Neural cell (in vitro differentiated cells): Measurements from ENCODE around the gene PPL.

Source experiments
- CTCF ChIP-seq: fragments of 450-650 bp; IDR thresholded peaks from 2 replicates; pipeline ENCODE4 v1.5.1; 2014; ENCODE audit warnings: antibody characterized with exemption, mild to moderate bottlenecking, moderate library complexity; ENCODE audit not compliant: poor library complexity, severe bottlenecking
- EP300 ChIP-seq: fragments of 450-650 bp; conservative IDR thresholded peaks from 2 replicates; pipeline ENCODE4 v1.6.1; 2014; ENCODE audit warnings: antibody characterized with exemption, mild to moderate bottlenecking, moderate library complexity; ENCODE audit not compliant: poor library complexity, severe bottlenecking
- RAD21 ChIP-seq: fragments of 450-650 bp; conservative IDR thresholded peaks from 2 replicates; pipeline ENCODE4 v1.6.1; 2014; ENCODE audit warnings: antibody characterized with exemption, mild to moderate bottlenecking, moderate library complexity
- REST ChIP-seq: IDR thresholded peaks from 2 replicates; pipeline ENCODE4 v1.6.1; 2012; ENCODE audit warnings: borderline replicate concordance
- SMC3 ChIP-seq: fragments of 450-650 bp; conservative IDR thresholded peaks from 2 replicates; pipeline ENCODE4 v1.6.1; 2014; ENCODE audit warnings: antibody characterized with exemption, mild to moderate bottlenecking, moderate library complexity; ENCODE audit not compliant: poor library complexity

DNA sequence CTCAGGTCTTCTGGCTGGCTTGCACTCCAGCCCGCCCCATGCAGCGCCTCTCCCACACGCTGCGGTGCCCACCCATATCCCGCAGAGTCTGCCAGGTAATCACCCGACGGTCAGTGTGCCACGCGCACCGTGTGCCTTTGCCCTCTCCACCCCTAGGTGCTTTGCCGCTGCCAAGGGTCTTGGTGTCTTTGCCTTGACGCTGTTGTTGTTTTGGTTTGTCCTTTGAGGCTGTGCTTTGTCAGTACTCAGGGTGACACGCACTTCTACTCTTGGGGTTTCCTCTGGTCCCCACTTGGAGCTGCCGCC lies 59.6 kb downstream of the PPL start:
- no peak for TF ChIP-seq EP300
- TF ChIP-seq CTCF: no peak
- no peak for TF ChIP-seq REST
- no peak for TF ChIP-seq SMC3
- TF ChIP-seq RAD21: no peak
